HG03108 (cell line): ENCODE measurements around the gene TWIST2.

Experiments used
- ATAC-seq: cut with Tn5 transposase; IDR thresholded peaks from one replicate; pipeline ENCODE4 v1.9.1; 2021; ENCODE audit warnings: moderate library complexity; ENCODE audit not compliant: unreplicated experiment

TWIST2 gene

DNA sequence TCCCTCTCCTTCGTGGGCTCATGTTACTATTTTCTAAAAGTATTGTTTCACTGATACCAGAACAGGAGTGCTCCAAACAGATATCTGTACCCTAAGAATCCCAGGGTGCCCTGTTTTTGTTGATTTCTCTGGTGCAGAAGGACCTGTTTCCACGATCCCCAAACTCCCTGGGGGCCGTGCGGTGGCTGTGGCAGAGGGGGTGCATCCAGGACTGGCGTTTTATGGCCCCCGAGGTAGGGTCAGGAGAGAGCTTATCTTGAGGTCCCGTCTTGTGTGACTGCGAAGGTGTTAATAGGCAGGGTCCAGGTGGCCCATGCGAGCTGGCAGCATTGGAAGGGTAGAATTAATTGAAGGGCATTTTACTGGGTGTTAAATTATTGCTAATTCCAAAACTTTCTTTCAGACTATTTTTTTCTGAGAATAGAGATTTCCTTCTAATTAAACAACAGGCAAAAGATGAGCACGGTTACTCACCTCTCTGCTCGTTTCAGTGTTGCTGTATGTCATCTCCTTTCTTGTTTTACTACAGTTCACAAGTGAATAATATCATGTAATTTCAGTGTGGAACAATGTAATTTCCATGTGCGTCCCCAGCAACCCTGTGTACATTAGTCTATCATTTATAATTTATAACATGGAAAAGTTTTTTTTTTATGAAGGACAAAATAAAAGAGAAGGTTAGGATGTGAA lies 8.2 kb downstream of the TWIST2 start:
- ATAC-seq = no peak

DNA sequence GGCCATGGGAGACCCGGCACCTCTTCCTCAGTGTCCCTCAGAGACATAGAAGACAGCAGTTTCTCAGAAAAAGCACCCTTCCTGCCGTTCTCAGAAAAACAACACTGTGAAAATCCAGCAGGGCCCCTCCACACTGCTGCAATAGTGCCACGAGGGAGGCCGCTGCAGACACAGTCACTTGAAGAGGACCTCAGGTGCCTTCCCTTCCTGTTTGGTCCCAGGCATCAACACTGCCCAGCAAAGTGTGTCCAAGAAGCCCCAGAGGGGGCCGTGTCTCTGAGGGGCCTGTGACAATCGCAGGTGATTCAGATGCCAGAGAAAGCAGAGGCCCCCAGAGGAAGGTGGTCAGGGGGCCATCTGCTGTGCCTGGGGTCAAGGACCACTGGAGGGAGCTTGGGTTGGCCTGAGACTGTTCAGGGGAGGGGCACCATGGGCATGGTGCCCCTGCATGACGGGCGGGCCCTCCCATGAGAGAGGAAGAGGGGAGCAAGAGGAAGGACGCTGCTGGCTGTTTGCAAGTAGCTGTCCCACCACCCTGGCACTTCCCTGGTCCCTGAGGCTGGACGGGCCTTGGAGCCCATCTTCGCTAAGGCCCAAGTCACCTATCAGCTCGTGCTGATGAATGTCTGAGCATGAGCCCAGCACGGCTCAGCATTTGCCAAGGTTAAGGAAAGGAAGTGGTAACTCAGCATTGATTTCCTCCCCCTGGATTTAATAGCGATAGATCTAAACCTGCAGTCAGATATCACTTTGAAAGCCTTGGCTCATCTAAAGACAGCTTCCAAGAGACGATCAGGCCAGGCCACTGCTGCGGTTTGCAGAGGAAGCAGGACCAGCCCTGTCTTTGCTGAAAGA lies 9.1 kb downstream of the TWIST2 start:
- no peak for ATAC-seq

DNA sequence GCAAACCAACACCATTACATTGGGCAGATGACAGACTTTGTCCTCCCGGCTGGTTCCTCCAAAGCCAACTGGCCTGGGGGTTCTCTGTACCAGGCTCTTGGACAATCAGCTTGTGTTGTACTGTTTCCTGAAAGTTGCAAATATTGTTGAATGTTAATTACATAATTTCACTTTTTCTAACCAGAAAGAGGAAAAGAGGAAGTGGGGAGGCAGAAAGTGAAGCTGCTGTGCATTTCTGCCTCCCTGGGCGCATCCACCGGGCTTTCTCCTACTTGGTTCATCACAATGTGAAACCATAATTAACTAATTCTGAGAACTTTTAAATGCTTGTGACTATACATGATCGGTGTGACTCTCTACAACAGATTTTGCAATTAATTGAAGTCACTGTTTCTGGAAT lies 10.1 kb downstream of the TWIST2 start:
- no peak for ATAC-seq

DNA sequence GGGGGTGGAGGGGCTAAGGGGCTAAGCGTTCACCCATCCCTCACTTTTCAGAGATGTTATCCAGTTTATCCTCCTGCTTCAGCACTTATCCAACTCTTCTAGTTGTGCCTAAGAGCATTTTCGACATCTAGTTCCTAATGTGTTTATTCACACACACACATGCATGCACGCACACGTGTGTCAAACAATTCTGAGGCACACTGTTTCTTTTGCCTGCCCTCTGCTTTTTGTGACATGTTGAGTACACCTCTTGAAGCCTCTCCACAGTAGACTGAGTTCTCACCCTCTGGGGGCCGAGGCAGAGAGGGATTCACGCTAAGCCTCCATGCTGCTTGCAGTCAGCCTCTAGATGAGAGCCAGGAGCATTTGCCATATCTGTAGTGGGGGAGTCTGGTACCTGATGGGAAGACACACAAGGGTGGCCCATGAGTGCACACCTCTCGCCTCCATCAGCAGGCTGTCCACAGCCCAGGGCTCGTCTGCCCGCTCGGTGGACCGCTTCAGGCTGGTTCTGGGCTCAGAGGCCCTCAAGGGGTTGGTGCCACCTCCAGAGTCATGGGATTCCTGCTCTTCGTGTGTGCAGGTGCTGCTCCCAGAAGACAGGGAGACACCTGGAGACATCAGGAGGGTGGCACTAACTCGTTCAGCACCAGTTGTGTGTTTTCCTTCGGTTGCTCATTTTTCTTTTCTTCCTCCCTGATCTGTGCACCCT lies 11.9 kb downstream of the TWIST2 start:
- ATAC-seq = no peak

DNA sequence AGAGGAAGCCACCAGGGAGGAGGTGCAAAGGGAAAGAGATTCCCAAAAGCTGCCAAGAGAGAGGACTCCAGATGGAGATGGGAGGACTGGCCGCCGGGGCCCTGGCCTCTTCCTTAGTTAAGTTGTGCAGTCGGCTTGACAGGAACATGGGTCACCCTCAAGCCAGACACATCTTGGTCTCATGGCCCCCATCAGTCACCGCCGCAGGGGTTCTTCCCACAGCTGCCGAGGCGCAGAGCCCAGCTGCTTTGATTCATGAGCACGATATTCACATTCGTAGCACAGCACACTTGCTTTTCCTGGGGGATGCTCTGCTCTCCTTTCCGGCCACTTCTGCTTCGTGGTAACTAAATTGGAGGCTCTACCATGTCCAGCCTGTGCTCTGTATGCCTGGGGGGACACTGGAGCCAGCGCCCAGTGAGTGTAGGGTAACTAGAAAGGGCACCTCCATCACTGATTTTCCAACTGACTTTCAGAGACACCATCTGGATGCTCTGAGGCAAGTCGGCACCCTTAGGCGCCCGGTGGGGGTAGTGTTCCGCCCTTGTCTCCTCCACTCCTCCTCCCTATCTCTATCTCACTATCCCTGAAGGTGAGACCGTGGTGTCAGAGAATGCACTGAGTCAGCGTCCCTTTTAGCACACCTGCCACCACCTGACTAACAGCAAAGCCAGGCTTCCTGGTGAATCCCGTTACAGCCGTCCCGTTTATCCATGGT lies 13.3 kb downstream of the TWIST2 start:
- no peak for ATAC-seq

DNA sequence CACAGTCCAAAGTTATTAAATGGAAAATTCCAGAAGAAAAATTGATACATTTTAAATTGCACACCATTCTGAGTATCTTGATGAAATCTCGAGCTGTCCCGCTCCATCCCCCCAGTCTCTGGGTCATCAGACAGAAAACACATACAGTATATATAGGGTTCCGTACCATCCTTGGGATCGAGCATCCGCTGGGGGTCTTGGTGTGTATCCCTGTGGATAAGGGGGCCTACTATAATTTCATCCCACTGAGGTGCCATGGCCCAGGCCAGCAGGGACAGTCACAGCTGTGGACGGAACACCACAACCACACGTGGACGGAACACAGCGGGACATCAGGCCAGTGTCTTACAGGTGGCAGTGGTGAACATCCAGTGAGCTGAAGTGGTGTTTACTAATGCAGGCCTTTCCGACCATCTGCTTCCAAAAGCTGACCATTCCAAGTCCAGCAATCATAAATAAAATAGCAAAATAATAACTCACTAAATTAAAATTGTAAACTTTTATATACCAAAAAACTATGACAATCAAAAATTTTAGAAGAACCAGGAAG lies 14.0 kb downstream of the TWIST2 start:
- ATAC-seq = no peak

DNA sequence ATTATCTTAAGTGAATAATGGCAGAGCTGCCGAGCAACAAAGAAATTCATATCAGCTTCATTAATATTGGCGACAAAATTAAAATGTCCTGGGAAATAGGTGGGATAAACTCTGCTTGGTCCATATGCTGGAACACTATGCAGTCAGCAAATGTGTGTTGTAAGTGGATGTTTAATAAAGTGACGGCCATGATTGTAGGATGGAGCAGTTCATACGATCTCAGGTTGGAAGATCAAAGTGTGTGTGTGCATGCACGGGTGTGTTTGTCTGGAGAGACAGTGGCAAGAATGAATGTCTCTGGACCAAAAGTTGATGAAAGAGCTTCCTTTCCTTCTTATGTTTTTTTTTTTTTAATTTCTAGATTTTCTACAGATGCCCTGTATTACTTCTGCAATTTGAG lies 14.8 kb downstream of the TWIST2 start:
- ATAC-seq = no peak

DNA sequence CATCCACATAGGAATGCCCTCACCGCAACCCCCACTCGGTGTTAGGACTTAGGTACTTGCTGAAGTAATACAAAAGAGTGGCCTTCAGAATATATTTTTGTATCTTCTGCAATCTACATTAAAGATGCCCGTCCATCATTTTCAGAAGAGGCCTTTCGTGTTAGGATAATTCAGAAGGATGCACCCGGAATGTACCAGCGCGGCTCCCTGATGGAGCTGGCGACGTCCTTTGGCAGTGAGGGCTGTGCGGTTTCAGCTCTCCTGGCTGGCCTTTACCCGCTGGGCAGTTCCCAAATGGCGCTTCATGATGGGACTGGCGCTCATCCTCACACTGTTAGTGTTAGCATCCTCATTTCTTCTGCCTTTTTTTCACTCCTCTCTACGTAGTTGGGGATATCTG lies 15.3 kb downstream of the TWIST2 start:
- no peak for ATAC-seq

DNA sequence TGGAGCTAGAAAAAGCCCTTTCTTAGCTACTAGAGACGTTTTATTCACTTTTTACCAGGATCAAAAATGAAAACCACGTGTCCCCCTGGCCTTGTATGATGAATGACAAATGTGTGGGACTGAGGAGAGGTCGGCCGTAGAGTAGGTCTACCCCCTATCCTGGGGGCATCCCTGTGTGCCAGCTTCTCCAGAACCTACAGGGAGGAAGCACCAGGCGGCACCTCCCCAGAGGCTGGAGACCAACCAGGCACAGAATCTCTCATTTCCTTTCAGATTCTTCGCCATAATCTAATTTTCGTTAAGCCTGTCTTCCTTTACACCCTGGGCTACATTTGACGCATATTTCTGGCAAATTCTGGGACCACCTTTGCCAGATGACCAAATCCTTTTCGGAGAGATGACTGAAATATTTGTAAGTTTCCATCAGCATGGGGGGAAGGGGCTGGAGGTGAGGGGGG lies 15.9 kb downstream of the TWIST2 start:
- ATAC-seq = no peak

DNA sequence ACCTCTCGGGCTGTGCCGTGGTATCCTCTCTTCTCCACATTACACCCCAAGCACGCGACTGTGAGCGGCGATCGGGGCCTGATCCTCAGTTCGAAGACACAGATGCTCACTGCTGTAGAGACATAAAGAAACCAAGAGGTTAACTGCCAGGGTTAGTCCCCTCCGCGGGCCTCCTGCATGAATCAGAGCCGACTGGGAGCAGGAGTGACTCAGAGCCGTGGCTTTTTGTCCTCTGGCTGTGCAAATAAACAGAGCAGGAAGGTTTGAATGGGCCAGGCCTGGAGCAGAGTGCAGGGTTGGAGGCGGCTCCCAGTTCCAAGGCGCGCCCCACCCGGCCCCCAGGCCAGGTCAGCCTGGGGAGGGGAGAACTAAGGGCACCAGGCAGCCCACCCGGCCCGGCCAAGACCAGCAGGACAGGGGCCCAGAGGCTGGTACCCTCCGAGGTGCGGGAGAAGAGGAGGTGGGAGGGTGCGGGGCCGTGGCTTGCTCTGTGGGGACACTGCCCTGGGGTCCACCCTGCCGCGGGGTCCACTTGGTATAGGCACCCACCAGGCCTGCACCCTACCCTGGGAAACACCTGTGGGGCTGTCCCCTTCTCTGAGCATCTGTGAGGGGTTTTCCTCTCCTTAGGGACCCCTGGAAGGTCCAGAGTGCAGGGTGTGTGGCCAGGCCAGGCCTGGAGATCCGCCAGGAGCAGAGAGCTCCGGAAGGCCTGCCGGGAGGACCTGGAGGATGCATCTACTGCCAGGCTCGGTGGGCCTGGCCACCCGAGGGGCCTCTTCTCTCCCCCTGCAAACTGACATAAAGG lies 16.5 kb downstream of the TWIST2 start:
- ATAC-seq = no peak

DNA sequence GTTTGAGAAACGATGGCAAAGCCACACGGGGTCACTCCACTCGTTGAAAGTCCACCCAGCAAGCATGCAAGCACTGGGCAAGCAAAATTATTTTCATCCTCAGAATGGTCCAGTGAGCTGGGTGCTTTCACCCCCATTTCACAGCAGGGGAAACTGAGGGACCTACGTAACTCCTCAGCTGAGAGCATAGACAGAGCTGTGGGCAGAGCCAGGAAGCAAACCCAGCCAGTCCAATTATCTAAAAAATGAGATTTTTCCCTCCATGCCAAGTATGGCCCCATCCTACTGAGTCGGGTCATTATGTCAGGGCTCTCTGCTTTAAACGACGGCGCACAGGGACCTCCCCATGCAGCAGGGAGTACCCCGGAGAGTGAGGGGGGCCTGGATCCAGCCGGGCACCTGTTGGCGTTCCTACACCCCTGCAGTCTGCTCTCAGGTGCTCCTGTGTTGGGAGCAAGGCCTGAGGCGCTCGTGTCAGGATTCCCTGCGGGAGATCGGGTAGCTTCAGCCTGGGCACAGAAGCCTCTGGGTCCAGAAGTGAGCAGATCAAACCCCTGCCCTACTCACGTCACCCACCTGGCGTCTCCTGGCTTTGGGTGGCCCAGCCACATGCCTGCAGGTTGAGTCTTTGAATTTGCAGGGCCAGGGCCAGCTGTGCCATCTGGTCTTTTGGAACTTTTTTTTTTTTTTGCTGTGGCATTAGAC lies 17.3 kb downstream of the TWIST2 start:
- no peak for ATAC-seq

DNA sequence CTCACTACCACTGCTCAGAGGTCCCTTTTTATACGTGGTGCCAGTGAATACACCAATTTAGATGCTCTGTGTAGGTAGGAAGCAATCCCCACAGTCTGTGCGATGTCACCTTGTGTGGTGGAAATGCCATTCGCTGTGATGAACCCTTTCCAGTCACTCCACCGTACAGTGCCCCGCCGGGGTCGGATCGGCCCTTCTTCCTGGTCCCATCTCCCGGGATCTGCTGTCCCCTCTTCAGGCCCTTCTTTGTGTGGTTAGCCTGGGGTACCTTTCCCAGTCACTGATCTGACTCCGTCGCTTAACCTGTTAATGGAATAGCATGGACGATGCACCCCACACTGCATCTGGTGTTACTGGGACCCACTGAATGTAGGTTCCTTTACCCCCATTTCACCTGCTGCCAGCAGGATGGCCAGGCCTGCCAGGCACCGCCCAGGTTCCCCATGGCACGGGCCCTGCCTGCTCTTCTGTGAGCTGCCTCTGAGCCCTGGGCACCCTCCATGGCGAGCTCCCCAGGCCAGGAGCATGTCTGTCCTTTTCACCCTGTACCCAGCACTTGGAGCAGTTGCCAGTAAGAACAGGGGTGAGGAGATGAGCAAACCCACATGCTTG lies 18.0 kb downstream of the TWIST2 start:
- ATAC-seq = no peak

DNA sequence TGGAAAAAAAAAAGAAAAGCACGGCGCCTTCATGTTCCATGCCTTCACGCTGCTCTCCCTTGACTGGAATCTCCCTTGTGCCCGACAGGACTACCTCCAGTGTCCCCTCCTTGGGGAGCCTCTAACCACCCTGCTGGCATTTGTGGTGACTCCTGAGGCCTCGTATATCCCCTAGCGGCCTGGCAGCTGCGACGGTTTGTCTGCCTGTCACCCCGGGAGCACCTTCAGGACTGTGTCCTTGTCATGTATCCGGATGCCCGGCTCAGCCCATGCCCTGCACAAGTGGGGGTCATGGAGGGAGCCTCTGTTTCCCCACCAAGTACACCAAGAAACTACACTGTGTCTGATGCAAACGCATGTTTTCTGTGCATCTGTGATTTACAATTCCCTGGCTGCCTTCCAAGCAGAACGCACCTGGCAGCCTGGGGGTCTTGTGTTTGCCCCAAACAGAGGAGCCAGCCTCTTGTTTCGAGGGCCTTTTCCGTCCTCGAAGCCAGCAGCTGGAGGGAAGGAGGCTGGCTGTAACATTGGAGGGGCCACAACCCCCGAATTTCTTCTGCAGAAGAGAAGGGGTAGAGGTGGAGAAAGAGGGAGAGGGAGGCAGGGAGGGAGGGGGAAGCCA lies 18.9 kb downstream of the TWIST2 start:
- no peak for ATAC-seq

DNA sequence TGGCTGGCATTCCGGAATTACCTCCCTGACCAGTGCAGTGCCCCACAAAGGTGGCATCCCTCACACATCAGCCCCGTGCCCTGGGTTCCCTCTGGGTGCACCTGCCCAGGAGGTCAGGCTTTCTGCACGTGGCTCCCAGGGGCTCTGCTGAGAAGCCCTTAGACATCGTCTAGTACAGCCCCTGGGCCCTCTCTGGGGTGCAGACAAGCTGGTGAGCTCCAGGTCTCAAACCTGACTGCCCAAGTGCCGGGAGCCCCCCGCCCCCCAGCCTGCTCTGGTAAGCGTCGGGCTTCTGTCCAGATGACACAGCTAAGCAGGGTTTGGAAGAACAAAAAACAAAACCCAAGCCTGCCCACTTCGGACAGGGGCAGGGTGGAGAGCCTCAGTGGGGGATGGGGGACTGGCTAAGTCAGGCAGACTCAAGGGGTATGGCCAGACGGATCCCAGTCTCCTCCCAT lies 20.2 kb downstream of the TWIST2 start:
- no peak for ATAC-seq

DNA sequence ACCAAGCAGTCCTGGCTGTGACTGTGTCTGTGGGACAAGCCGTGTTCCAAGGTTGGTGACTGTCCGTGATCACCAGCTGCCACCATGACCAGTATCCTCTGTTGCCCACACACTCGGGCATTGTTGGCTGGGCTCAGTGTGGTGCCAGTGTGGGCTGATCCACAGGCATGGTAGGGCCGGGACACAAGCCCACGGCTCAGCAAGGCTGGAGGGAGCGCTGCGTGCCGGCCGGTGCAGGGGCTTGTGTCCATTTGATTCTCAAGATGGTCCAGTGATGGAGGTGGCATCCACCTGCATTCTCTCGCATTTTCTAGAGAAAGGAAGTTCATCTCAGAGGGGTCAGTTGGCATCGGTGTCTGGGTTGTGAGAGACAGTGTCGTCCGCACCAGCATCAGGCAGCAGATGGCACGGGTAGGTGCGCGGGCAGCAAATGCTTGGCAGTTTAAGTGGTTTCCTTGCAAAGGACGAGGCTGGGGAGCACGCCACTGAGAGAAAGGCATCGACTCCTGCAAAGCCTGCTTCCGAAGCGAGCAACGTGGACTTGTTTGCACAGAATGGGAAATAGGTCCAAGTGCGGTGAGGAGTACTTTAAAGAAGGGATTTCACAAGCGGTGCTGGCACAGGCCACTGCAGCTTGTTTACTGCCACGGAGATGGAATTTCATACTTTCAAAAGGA lies 20.9 kb downstream of the TWIST2 start:
- ATAC-seq = no peak

DNA sequence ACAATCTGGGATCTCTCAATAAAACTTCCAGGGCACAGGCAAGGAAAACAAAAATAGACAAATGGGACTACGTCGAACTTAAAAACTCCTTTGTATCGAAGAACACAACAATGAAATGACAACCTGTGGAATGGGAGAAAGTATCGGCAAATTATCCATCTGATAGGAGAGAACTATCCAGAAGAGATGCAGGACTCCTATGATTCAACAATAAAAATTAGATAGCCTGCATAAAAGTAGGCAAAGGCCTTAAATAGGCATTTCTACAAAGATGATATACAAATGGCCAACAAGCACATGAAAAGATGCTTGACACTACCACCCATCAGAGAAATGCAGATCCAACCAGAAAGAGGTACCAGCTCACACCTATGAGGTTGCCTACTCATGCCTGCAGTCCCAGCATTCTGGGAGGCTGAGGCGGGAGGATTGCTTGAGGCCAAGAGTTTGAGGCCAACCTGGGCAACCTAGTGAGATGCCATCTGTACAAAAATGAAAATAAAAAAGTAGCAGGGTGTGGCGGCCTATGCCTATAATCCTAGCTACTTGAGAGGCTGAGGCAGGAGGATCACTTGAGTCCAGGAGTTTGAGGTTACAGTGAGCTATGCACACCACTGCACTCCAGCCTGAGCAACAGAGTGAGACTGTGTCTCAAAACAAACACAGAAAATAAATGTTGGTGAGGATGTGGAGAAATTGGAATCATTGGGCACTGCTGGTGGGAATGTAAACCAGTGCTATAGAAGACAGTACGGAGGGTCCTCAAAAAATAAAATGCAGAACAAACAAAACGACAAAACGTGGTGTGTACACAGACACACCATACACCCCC lies 21.6 kb downstream of the TWIST2 start:
- no peak for ATAC-seq

DNA sequence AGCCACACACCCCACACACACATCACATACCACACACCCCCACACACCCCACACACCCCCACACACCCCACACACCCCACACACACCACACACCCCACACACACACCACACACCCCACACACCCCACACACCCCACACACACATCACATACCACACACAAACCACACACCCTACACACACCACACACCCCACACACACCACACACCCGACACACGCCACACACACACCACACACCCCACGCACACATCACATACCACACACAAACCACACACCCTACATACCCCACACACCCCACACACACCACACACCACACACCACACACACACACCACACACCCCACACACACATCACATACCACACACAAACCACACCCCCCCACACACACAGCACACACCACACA lies 22.4 kb downstream of the TWIST2 start:
- ATAC-seq = no peak
